Measurements from ENCODE around the gene SLC30A1.

- TF ChIP-seq CTCF (conservative IDR thresholded peaks at IDR 0.05 in 1 of 2, IDR thresholded peaks at IDR 0.05 in 1 of 2; ENCODE audit: low read depth in 1 of 2, low read length in 2 of 2) = no peak
- TF ChIP-seq EZH2 (IDR thresholded peaks at IDR 0.05; ENCODE audit: low read length, missing control alignments) = no peak
Observed at GRCh38 chr1:211591980-211592493, 13.1 kb upstream of the SLC30A1 start.
